Suppressor macrophage (primary cell): ENCODE measurements around the gene CDHR3.

Source experiments
- DNase-seq, 4 experiments: peaks; one replicate each; pipeline ENCODE4 v3.0.0-alpha.2; 2020 to 2022

The CDHR3 gene

DNA sequence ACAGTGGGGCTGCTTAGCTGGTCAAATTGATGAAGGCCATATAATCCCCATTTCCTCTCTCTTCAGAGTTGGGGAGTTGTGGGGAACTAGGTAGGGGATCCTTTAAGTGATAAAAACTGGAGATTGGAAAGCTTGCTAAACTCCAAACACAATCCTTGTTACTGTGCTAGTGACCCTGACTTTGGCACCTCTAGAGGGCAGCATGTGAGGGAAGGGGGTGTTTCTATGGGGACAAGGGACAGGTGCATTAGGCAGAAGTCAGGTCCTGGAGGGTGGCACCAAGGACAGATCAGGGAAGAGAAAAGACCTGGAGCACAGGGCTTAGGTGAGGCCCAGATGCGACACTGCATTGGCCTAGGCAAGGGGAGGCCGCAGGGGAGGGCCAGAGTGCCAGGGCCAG, 66.9 kb downstream of the CDHR3 start:
- no peak for DNase-seq

DNA sequence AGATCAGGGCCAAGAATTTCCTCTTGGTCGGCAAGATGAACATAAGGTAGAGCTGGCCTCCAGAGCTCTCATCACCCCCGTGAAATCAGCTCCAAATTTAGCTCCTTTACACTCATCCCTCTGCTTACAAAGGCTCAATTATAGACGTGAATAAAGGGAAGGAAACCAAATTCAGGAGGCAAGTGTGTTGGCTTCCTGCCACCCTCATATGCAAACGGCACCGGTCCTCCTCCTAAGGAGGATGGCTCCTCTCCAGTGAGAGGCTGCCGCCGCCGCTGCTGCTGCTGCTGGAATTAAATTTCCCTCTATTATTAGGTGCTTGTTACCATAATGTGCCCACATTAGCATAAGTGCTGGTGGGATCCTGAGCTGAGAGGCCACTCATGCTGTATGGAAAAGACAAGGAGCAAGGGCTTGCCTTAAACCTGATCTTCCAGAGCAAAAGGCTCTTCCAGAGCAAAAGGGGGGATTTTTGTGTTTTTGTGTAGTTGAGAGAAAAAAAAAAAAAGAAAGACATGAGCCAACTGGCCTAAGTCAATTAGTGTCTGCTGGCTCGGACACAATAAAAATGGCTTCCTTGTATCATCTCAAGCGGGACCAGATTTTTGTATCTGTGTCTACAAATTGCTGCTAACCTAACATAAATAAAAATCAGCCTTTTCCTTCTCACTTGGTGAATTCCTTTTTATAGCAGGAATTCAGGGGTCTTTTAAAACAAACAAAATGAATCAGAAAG, 68.4 kb downstream of the CDHR3 start:
- DNase-seq = peak; percentile 23 to 46 (median 36)

DNA sequence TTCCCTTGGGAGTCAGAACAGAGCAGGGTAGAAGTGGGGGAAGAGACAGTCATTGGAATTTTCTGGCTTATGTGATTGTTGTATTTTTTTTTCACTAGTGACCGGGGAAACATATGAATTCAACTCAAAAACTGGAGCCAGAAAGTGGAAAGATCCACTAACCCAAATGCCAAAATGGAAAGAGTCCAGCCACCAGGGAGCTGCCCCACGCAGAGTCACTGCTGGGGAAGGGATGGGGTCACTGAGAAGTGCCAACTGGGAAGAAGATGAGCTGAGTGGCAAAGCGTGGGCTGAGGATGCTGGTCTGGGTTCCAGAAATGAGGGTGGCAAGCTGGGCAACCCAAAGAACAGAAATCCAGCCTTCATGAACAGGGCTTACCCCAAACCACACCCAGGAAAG, 69.2 kb downstream of the CDHR3 start:
- no peak for DNase-seq

DNA sequence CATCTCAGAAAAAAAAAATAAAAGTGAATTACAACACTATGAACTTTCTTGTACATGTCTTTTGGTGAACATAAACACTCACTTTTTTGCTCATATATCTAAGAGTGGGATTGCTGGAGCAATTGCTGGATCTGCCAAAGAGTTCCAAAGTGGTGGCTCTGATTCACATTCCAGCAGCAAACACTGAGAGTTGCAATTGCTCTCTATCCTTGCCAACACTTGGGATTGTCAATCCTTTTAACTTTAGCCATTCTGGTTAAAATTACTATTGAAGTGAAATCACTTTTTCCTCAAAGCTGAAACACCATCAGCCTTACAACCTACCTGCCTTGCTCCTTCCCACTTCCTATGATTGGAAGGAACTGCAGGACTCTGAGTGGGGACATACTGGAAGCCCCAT, 70.7 kb downstream of the CDHR3 start:
- no peak for DNase-seq

DNA sequence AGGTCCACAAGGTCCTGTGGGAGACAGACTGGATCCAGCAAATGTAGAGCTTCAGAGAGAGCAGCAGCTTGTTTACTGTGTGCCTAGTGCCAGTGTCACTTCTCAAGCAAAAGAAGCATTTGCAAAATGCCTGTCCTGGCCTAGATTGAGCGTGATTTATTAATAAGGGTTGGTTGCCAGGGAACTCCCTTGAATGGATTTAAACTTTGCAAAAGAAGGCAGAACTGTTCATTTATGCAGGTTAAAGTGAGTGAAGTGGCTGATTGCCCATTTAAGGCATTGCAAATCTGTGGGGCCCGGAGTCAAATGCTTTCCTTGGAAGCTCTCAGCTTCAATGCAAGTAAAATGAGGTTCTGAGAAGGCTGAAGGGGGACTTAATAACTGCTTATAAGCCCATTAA, 71.3 kb downstream of the CDHR3 start:
- no peak for DNase-seq

DNA sequence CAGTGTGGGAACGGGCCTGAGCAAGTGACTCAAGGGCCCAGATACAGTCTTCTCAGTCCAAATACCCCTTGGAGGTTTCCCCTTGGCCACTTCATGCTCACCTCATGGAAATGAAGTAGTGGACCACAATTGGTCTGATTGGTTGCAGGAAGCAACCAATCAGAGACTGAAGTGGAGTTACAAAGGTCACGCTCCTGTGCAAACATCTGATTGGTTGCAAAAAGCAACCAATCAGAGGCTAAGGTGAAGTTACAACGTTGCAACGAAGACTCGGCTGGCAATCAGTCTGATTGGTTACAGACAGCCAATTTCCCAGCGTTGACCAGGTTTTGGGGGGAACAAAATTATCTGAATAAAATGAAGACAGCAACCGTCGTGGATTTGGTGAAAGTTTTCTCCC, 72.5 kb downstream of the CDHR3 start:
- DNase-seq = no peak

DNA sequence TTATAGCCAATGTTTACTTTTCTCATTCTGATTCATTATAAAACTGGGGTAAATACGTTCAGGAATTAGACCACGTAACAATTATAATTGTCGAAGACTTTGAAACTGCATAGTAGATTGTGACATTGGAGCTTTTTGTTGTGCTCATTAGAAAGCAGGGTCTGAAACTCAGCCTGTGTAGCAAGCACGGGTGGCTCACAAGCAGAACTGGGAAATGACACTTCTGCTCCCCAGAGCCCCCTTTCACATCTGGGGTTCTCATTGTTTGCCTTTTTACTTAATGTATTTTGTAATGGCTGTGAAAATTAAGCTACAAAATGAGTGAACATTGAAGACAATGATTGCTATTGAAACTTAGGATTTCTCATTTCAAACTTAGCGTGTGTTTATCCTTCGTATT, 72.9 kb downstream of the CDHR3 start:
- no peak for DNase-seq

DNA sequence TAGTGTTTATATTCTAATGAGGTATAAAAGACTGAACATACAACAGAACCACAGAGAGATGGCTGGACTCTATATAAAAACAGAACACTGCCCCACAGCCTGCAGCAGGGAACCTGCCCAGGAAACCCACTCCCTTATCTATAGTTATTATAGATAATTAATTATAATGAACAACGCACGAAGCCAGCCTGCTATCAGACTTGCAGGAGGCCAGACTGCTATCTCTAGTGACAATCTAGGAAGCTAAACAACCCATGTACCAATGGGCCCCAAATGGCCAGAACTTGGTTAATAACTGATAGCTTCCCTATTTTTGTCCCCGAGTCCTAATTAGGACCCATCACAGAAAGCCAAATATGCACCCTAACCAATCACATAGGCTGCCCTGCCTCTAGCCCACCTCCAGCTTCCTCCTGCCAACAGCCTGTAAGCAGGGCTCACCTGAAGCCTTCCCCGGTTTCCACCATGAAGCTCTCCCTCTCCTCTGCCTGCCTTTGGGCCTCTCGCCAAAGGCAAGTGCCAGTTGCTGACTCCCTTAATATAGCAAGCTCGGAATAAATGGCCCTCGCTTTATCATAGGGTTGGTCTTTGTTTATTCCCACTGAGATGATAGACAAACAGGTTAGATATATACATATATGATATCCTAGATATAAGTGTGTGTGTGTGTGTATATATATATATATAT, 74.6 kb downstream of the CDHR3 start:
- DNase-seq = no peak

DNA sequence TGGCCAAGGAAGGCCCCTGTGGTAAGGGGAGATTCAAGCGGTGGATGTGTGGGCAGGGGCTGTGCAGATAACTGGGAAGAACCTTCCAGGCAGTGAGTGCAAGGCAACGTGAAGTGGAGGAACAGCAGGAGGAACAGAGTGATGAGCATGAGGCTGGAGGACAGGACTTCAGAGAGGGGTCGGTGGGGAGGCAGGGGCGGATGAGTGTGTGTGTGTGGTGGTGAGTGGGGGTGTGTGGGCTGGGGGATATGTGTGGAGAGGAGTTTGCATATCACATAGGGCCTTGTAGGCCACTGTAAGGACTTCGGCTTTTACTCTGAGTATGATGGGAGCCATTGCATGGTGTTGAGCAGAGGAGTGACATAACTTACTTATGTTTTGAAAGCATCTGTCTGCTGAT, 75.2 kb downstream of the CDHR3 start:
- DNase-seq = no peak

DNA sequence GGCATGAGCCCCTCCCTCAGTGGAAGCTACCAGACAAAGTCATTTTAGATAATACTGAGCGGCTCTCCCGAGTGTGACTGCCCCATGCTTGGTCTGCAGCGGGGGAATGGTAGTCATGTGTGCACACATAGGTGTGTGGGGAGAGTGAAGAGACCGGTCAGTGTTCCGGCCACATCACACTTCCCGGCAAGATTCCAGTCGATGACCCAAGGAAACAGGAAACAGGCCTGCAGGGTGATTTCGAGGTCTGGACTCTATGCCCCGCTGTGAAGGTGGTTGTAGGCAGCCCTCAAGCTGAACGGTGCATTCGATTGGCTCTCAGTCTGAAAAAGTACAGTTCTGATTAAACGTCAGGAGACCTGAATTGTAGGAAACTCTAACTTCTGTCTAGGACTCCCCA, 75.9 kb downstream of the CDHR3 start:
- DNase-seq = no peak

DNA sequence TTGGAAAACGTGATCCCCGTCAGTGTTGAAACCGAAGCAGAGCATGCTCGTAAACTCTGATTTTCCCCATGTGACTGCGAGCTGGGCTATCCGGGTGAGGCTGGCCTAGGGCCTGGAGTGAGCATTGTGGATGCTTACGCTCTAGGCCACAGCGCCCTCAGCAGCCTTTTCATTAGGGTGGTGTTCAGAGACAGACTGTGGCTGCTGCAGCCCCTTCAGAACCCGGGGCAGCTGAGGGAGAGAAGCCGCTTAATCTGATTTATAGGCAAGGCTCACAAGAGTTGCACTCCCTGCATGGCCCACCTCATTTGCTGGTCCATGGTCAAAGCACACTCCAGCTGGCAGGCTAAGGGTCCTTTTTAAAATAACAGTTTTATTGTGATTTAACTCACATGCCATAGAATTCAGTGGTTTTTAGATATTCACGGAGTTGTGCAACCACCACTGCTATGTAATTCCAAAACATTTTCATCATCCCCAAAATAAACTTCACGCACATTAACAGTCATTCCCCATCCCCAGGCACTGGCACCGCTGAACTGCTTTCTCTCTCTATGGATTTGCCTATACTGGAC, 76.5 kb downstream of the CDHR3 start:
- DNase-seq = no peak

DNA sequence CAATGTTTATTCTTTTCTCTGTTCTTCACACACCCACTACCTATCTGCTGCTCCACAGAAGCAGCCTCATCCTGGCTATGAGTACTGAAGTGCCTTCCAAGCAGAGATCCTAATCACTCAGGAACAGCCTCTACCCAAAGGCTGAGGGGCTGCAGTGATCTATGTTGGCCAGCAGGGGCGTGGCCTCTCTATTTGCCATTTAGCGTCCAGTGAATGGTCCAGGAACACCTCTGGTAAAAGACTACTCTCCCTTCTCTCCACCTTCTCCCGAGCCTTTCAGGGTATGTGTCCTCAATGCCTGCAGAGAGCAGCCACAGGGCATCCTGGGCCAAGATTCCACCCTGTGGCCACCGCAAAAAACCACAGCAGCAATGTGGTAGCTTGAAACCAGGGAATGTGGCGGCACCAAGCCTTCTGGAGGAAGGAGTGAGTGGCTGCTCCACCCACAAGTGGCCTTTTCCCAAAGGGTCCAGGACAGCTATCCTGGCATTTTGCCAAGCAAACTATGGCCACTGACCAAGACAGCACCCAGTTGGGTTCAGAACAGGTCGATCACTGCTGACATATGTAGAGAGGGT, 78.2 kb downstream of the CDHR3 start:
- peak; percentile 60 to 73 (median 66) for DNase-seq

DNA sequence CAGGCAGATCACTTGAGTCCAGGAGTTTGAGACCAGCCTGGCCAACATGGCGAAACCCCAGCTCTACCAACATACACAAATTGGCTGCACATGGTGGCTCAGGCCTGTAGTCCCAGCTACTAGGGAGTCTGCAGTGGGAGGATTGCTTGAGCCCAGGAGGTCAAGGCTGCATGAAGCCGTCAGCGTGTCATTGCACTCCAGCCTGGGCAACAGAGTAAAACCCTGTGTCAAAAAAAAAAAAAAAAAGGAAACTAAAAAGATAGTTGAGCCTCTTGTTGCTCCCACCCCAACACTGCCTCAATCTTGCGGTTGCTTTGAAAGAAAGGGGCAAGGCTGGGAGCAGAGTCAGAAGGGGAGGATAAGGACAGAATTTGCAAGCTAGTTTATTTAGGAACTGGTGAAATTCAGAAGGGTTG, 79.1 kb downstream of the CDHR3 start:
- DNase-seq = no peak

DNA sequence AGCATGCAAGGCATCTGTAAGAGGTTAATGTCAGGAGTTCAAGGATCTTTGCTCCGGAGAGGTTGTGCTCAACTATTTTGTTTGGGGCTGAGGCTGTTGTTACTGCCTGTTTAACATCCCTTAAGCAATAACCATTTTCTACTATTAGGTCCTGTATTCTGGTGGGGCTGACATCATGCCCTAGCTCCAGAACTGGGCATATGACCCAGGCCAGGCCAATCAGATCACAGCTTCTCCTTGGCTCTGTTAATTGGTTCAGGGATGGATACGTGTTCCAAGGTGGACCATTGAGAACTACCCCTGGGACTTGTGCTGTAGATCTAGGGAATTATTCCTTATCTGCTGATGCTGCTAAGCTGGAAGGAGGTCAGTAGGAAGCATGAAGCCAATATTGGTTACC, 82.1 kb downstream of the CDHR3 start:
- DNase-seq = no peak

DNA sequence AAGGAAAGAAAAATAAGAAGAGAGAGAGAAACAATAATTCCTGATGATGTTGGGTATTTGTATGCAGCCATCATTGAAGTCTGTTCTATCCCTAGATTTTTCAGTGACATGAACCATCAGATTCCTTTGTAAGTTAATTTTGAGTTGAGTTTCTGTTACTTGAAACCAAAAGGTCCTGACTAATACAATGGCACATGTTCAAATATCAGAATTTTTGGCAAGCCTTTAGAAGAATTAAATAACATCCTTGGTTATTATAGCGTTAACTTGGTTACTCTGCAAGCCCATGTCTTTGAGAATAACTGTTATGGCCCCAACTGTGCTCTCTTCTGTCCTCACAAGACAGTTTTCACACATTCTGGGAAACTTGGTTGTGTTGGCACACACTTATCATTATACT, 82.5 kb downstream of the CDHR3 start:
- no peak for DNase-seq

DNA sequence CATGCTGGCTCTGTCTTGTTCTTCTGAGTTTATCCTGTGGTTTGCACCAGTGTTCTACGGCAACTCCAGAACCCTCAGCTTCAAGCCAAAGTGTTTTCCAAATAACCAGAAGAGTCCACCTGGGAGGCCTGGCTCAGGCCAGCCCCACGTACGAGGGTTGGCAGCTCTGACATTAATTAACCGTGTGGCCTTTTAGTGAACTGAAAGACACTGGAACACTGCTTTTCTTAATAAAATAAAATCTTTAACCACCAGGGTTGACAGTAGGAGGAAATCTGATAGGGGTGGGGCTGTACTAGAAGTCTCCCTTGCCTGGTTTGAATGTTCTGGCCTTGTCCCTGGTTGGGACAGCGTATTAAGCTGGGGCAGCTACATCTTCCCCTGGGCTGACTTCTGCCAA, 84.1 kb downstream of the CDHR3 start:
- DNase-seq = no peak

DNA sequence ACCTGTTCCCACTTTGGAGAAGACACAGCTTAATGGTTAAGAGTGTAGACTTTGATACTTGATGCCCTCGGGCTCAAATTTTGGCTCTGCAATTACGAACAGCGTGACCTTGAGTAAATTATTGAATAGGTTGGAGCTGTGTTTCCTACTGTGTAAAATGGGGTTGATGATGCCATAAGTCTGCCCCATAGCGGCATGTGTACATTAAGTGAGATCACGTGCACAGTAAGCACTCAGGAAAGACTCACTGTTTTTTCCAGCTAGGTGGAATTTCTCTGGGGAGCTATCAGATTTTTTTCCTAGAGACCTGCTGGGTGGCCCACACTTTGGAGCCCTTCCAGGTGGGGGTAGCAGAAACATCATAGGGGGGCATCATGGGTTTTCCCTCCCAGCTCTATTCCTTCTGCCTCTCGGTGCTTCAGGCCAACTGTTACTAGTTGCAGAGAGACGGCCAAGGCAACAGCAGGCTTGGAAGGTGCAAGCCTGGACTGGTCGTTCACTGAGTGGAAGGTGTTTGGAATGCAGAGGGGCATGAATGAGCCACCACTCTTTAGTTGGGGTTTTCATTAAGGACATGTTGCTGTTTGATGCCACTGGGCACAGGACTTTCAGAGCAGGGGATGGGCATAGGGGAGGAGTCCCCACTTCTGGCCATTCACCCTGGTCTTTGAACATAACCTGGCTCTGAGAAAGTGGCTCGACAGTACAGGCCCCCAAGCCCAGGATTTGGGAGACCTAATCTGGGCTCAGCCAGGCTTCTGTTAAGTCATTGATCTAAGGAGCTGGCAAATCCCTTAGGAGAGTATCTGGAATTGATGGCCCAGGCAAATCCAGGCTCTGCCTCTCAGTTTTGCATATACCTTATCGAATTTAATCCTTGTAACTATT, 85.0 kb downstream of the CDHR3 start:
- DNase-seq = no peak

DNA sequence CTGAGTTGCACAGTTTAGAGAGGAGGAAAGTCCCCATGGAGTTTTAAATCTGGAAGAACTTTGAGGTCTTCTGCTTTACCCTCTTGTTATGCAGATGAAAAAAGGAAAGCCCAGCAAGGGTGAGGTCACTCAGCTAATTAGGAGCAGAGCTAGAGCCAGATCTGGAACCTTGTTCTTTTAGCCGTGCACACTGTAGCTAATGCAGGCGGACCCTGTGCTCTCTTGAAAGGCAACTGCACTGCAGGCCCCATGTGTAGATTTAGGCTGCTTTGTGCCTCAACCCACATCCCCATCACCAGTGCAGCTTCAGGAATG, 85.6 kb downstream of the CDHR3 start:
- no peak for DNase-seq

DNA sequence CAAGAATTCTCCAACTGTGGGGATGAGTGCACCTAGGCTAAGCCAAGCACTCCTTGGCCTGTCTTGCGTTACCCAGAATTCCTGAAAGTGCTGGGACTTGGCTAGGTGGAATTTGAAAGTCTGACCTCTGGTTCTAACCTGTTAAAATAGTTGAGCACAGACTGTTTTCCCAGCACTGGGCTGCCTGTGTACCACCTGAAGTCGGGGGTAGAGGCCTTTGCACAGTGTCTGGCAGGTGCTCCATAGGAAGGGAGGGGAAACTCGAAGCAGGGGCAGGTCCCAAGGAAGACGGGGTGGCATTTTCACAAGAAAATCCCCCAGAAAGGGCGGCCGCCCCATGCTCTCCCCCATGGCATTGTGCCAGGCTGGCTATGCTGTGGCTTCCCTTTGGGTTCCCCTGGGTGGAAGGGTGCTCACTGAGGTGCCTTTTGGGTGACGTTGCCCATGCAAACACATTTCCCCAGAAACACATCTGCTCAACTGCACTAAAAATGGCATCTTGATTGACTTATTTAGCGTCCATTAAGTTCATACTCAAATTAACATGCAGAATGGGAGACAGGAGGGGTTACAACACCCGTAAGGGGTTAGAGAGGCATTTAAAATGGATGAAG, 86.2 kb downstream of the CDHR3 start:
- no peak for DNase-seq

DNA sequence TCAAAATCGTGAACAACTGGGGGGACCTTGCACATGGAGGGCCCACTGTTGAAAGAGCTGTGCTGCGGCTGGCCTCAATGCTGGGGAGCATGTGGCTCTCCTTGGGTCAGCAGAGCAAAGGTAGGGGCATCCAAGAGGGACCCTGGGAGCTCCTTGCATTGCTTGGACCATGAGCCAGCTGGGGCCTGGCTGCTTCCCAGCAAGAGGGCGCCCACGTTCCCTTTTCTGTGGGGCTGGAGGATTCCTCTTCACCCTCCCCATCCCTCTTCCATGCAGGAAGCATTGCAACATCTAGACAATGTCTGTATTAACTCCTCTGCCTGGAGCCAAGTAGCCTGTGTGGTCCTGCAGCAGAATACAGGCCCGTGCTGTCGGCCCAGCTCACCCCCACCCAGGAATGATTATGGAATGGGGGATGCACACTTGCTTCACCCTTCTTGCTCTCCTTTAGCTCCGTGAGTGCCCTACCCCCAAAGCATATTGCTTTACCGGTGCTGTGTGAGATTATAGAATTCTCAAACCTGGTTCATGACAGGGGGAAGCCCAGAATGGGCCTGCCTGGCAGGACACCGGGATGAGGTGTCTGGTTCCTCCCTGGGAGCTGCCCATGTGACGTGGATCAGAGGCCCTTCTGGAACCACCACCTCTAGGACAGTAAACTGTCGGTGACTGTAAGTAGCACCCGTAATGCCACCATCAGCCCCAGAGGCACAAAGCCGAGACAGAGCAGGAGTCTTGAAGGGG, 87.1 kb downstream of the CDHR3 start:
- peak; percentile 47 to 73 (median 66) for DNase-seq

DNA sequence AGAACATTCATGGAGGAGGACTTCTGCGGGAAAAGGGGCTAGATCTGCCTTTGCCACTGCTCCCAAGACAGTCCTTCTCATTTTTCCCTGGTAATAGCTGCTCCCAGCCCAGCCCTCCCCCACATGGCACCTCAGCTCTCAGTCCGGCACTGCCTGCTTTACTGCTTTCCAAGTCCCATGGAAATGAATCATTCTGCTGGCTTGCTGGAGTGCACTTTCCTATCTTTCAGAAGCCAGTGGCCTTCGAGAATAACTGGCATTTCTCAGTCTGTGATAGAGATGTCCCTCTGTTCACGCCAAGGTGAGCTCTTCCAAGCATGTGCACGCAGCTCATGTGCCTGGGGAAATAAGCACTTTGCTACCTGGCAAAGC, 87.7 kb downstream of the CDHR3 start:
- DNase-seq = no peak

DNA sequence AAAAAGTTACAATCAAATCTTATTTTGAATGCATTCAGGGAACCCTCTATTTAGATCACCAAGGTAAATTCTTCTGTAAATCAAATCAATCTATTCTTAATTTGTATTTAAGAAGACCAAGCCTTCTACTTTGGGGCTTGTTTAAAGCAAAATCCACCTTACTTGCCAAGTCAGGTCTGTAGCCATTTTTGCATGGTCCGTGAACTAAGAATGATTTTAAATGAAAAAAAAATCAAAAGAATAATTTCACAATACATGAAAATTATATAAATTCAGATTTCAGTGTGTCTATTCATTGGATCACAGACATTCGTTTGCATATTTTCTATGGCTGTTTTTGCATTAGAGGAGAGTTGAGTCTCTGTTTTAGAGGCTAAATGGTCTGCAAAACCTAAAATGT, 89.6 kb downstream of the CDHR3 start:
- DNase-seq = no peak
